Measurements from ENCODE around the gene TRIM44.

- TF ChIP-seq, protein P1, sequence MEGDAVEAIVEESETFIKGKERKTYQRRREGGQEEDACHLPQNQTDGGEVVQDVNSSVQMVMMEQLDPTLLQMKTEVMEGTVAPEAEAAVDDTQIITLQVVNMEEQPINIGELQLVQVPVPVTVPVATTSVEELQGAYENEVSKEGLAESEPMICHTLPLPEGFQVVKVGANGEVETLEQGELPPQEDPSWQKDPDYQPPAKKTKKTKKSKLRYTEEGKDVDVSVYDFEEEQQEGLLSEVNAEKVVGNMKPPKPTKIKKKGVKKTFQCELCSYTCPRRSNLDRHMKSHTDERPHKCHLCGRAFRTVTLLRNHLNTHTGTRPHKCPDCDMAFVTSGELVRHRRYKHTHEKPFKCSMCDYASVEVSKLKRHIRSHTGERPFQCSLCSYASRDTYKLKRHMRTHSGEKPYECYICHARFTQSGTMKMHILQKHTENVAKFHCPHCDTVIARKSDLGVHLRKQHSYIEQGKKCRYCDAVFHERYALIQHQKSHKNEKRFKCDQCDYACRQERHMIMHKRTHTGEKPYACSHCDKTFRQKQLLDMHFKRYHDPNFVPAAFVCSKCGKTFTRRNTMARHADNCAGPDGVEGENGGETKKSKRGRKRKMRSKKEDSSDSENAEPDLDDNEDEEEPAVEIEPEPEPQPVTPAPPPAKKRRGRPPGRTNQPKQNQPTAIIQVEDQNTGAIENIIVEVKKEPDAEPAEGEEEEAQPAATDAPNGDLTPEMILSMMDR (optimal IDR thresholded peaks at IDR 0.05 in 1 of 3, IDR thresholded peaks at IDR 0.05 in 1 of 3, conservative IDR thresholded peaks at IDR 0.05 in 1 of 3; ENCODE audit: extremely low read depth in 1 of 3, insufficient read depth in 2 of 3, low read length in 3 of 3): no peak
- no peak for TF ChIP-seq EZH2 (IDR thresholded peaks at IDR 0.05; ENCODE audit: low read length)
Observed at GRCh38 chr11:35746356-35747153, 84.0 kb downstream of the TRIM44 start.
